H9 (cell line): ENCODE results near the gene CTNNBL1. TPM values are rescaled to one million over a fixed set of nuclear protein-coding genes. Genes with fewer than 3 reads are reported as not detected.

Source experiments
- DNase-seq: peaks from one replicate; pipeline ENCODE4 v3.0.0-alpha.2; 2017
- H2AFZ ChIP-seq: one replicate; pipeline ENCODE4 v1.6.1; 2013; ENCODE audit warnings: mild to moderate bottlenecking, low read length, control low read depth, moderate library complexity
- H2AK5ac ChIP-seq: 2 replicates; pipeline ENCODE4 v1.6.1; 2013; ENCODE audit warnings: low read length, control low read depth, mixed read lengths; ENCODE audit not compliant: insufficient read length
- H2BK120ac ChIP-seq: one replicate; pipeline ENCODE4 v1.6.1; 2013; ENCODE audit warnings: low read depth, mild to moderate bottlenecking, low read length, control low read depth, inconsistent platforms; ENCODE audit not compliant: poor library complexity, severe bottlenecking
- H2BK12ac ChIP-seq: 2 replicates; pipeline ENCODE4 v1.6.1; 2013; ENCODE audit warnings: low read length, control low read depth, mixed read lengths, low read depth; ENCODE audit not compliant: insufficient read length
- H2BK15ac ChIP-seq: 2 replicates; pipeline ENCODE4 v1.6.1; 2013; ENCODE audit warnings: low read depth, low read length, control low read depth
- H2BK20ac ChIP-seq: one replicate; pipeline ENCODE4 v1.6.1; 2013; ENCODE audit warnings: low read depth, mild to moderate bottlenecking, low read length, control low read depth, inconsistent platforms; ENCODE audit not compliant: poor library complexity, severe bottlenecking
- H2BK5ac ChIP-seq: 2 replicates; pipeline ENCODE4 v1.6.1; 2013; ENCODE audit warnings: low read length, control low read depth, mixed read lengths; ENCODE audit not compliant: insufficient read length
- H3K14ac ChIP-seq: 2 replicates; pipeline ENCODE4 v1.6.1; 2013; ENCODE audit warnings: low read length, control low read depth; ENCODE audit not compliant: insufficient read depth
- H3K18ac ChIP-seq: 2 replicates; pipeline ENCODE4 v1.6.1; 2013; ENCODE audit warnings: low read depth, mild to moderate bottlenecking, mixed read lengths, low read length, control low read depth; ENCODE audit not compliant: insufficient read length
- H3K23ac ChIP-seq: 2 replicates; pipeline ENCODE4 v1.6.1; 2013; ENCODE audit warnings: low read length, control low read depth, mixed read lengths, low read depth; ENCODE audit not compliant: insufficient read length
- H3K23me2 ChIP-seq: 2 replicates; pipeline ENCODE4 v1.6.1; 2013; ENCODE audit warnings: low read depth, mild to moderate bottlenecking, mixed read lengths, low read length, control low read depth; ENCODE audit not compliant: insufficient read length, poor library complexity, severe bottlenecking
- H3K27ac ChIP-seq: 2 replicates; pipeline ENCODE4 v1.5.1; 2013; ENCODE audit warnings: low read length, control low read depth, mixed read lengths, low read depth; ENCODE audit not compliant: insufficient read length
- H3K27me3 ChIP-seq: 2 replicates; pipeline ENCODE4 v1.6.1; 2013; ENCODE audit warnings: low read length, control low read depth, inconsistent platforms; ENCODE audit not compliant: insufficient read depth
- H3K4ac ChIP-seq: 2 replicates; pipeline ENCODE4 v1.6.1; 2013; ENCODE audit warnings: low read depth, mild to moderate bottlenecking, control low read depth, inconsistent platforms, low read length, moderate library complexity
- H3K4me1 ChIP-seq: 2 replicates; pipeline ENCODE4 v1.6.1; 2013; ENCODE audit warnings: low read length, control low read depth, inconsistent platforms; ENCODE audit not compliant: insufficient read depth
- H3K4me2 ChIP-seq: 2 replicates; pipeline ENCODE4 v1.6.1; 2013; ENCODE audit warnings: low read length, control low read depth, mixed read lengths; ENCODE audit not compliant: insufficient read length, insufficient read depth
- H3K56ac ChIP-seq: 2 replicates; pipeline ENCODE4 v1.6.1; 2013; ENCODE audit warnings: low read depth, mild to moderate bottlenecking, mixed read lengths, low read length, control low read depth; ENCODE audit not compliant: insufficient read length
- H3K79me1 ChIP-seq: 2 replicates; pipeline ENCODE4 v1.6.1; 2013; ENCODE audit warnings: low read depth, mild to moderate bottlenecking, moderate library complexity, low read length, control low read depth, inconsistent platforms; ENCODE audit not compliant: insufficient read depth, poor library complexity, severe bottlenecking
- H3K79me2 ChIP-seq: 2 replicates; pipeline ENCODE4 v1.6.1; 2013; ENCODE audit warnings: low read length, control low read depth, inconsistent platforms; ENCODE audit not compliant: insufficient read depth
- H3K9ac ChIP-seq: 2 replicates; pipeline ENCODE4 v1.6.1; 2013; ENCODE audit warnings: low read length, control low read depth, mixed read lengths; ENCODE audit not compliant: insufficient read length; ENCODE audit errors: extremely low read depth
- H3K9me3 ChIP-seq: one replicate; pipeline ENCODE4 v1.6.1; 2013; ENCODE audit warnings: low read depth, low read length, inconsistent platforms; ENCODE audit not compliant: control insufficient read depth
- H3T11ph ChIP-seq: one replicate; pipeline ENCODE4 v1.6.1; 2013; ENCODE audit warnings: mild to moderate bottlenecking, low read length, control low read depth, inconsistent platforms
- H4K20me1 ChIP-seq: one replicate; pipeline ENCODE4 v1.6.1; 2013; ENCODE audit not compliant: control insufficient read depth, insufficient read length, insufficient read depth
- H4K5ac ChIP-seq: 2 replicates; pipeline ENCODE4 v1.6.1; 2013; ENCODE audit warnings: low read depth, mild to moderate bottlenecking, mixed read lengths, low read length, control low read depth; ENCODE audit not compliant: insufficient read length
- H4K8ac ChIP-seq: replicated peaks from 2 replicates; pipeline ENCODE4 v1.6.1; 2013; ENCODE audit warnings: low read length, control low read depth, mixed read lengths, low read depth; ENCODE audit not compliant: insufficient read length
- H4K91ac ChIP-seq: 2 replicates; pipeline ENCODE4 v1.6.1; 2013; ENCODE audit warnings: low read depth, mild to moderate bottlenecking, moderate library complexity, mixed read lengths, low read length, control low read depth; ENCODE audit not compliant: insufficient read length
- H3K27ac Mint-ChIP-seq, 3 experiments: 2 replicates in 2 of 3; 3 replicates in 1 of 3; pipeline ENCODE4 v1.8.0; 2020 to 2021; ENCODE audit warnings: mixed read lengths in 3 of 3, mild to moderate bottlenecking in 1 of 3, moderate library complexity in 1 of 3
- H3K27me3 Mint-ChIP-seq: 2 replicates; pipeline ENCODE4 v1.8.0; 2021; ENCODE audit warnings: low read depth, mild to moderate bottlenecking, moderate library complexity, mixed read lengths
- H3K36me3 Mint-ChIP-seq, 3 experiments: 2 replicates in 2 of 3; 3 replicates in 1 of 3; pipeline ENCODE4 v1.8.0; 2020 to 2021; ENCODE audit warnings: low read depth in 3 of 3, mixed read lengths in 3 of 3; ENCODE audit not compliant: insufficient read depth in 1 of 3
- H3K4me1 Mint-ChIP-seq, 2 experiments: 2 replicates each; pipeline ENCODE4 v1.8.0; 2020; ENCODE audit warnings: mixed read lengths in 2 of 2
- H3K4me3 Mint-ChIP-seq, 2 experiments: 2 replicates in 1 of 2; 3 replicates in 1 of 2; pipeline ENCODE4 v1.8.0; 2020 to 2021; ENCODE audit warnings: mild to moderate bottlenecking in 2 of 2, mixed read lengths in 2 of 2, moderate library complexity in 1 of 2
- H3K9me3 Mint-ChIP-seq, 2 experiments: 2 replicates in 1 of 2; 3 replicates in 1 of 2; pipeline ENCODE4 v1.8.0; 2020; ENCODE audit warnings: mild to moderate bottlenecking in 2 of 2, mixed read lengths in 2 of 2, moderate library complexity in 1 of 2
- CTCF ChIP-seq: fragments of 200-600 bp; sonication (generic); conservative IDR thresholded peaks from 3 replicates; pipeline ENCODE4 v1.8.0; 2021; ENCODE audit warnings: antibody characterized with exemption, mild to moderate bottlenecking
- WGBS: extraction: QIAGEN DNeasy Blood & Tissue Kit; methylation state at CpG from one replicate; pipeline ENCODE4 v1.1.7; 2013; ENCODE audit warnings: missing lambda C conversion rate, low lambda C conversion rate, mixed read lengths; ENCODE audit not compliant: insufficient read length; ENCODE audit errors: extremely low coverage; 5-methylcytosine and 5-hydroxymethylcytosine counted together
- total RNA-seq: library from RNA; stranded (reverse); gene quantifications from 2 replicates; pipeline ENCODE4 v1.2.1, GENCODE V29; 2021

CTNNBL1 gene
- total RNA-seq, 1 experiment from 2014 or later: 67.2 TPM

- Histone ChIP-seq H3T11ph (no peak overlapping the region), H4K5ac (no peak overlapping the region), H4K91ac (no peak overlapping the region), H2BK5ac (no peak overlapping the region), H3K27ac (no peak overlapping the region), H3K23me2 (peaks cover 11% of the 10 kb centered on the region), H3K9me3 (no peaks in the 10 kb centered on the region), H4K8ac (no peak overlapping the region), H2AFZ (no peak overlapping the region), H2BK15ac (no peak overlapping the region), H2BK120ac (no peak overlapping the region), H3K27me3 (no peaks in the 10 kb centered on the region), H3K4me1 (no peaks in the 10 kb centered on the region; the same call in 1 of the 2 replicates), H3K23ac (no peak overlapping the region), H3K79me2 (no peaks in the 10 kb centered on the region), H3K56ac (no peak overlapping the region), H3K18ac (no peak overlapping the region), H2BK12ac (no peak overlapping the region), H2BK20ac (no peak overlapping the region), H3K14ac (no peak overlapping the region), H3K4ac (no peak overlapping the region), H4K20me1 (no peaks in the 10 kb centered on the region), H3K4me2 (no peak overlapping the region), H2AK5ac (no peak overlapping the region), H3K9ac (no peak overlapping the region), H3K79me1 (no peaks in the 10 kb centered on the region)
- WGBS: no CpG with 5 or more reads among the region's 6 CpGs
- peaks cover 33% of the 10 kb centered on the region for H3K27me3 Mint-ChIP-seq
- DNase-seq: no peak
- no peak for TF ChIP-seq CTCF
- no peak overlapping the region for H3K4me3 Mint-ChIP-seq
- H3K4me1 Mint-ChIP-seq: peaks cover 31 to 44% of the 10 kb centered on the region in 2 experiments
- H3K36me3 Mint-ChIP-seq: no peaks in the 10 kb centered on the region
- H3K27ac Mint-ChIP-seq: peak overlapping the region in 1 of 3 experiments; percentile 83; a peak in 1 of 7 replicates
- no peaks in the 10 kb centered on the region; a peak in 1 of 5 replicates for H3K9me3 Mint-ChIP-seq
Measured at GRCh38 chr20:37920270-37920669, 226.4 kb downstream of the CTNNBL1 start.
